ENCODE results near the gene NRG2. TPM values are rescaled to one million over a fixed set of nuclear protein-coding genes. Genes with fewer than 3 reads are reported as not detected.

NRG2 gene
- total RNA-seq, result not detected in 2 replicates

DNA sequence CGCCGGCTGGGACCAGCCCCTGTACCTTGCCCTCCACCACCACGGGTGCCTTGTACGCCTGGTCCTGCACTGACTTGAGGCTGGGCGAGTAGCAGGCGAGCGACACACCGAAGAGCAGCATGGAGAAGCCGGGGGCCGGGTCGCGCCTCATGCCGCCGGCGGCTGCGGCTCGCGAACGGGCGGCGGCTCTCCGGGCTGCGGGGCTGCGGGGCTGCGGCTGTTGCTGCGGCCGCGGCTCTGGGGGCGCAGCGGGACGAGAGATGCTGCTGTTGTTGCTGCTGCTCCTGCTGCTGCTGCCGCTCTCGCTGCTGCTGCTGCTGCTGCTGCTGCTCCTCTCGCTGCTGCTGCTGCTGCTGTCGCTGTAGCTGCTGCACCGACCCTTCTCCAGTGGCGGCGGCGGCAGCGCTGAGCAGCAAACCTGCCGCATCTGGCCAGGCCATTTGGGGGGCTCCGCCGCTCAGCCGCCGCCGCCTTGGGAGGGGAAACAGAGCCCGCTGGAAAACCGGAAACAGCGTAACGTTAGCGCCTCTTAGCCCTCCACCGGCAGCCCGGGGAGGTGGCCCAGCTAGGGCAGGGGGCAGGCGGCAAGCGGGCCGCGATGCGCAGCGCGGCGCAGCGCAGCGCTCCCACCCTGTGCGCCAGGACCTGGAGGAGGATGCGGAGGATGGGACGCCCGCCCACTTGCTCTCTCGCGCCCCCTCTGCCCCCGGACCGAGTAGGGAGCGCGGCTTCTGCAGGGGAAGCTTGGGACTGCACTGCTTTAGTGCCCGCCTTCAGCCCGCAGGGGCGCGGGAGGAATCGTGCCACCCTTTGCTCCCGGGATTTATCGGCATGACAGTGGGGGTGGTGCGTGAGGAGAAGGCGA, at the start of gene NRG2:
TSS of gene NRG2 (minus strand) at position 657 of the 865 bp plus-strand sequence.

Other genes with a start within 250 kb of the NRG2 start
- not detected in 2 replicates for gene PSD2, start 247.5 kb downstream of the NRG2 start, total RNA-seq
- gene PURA, start 70.8 kb upstream of the NRG2 start, total RNA-seq, result 4.0 and 7.3 TPM in 2 replicates
- gene IGIP, start 82.6 kb upstream of the NRG2 start, total RNA-seq, result 2.3 and 3.7 TPM in 2 replicates
- gene CYSTM1, start 131.9 kb upstream of the NRG2 start, total RNA-seq, result 13.8 and 24.3 TPM in 2 replicates